Measurements from ENCODE around the gene BTRC.

Gene BTRC

DNA sequence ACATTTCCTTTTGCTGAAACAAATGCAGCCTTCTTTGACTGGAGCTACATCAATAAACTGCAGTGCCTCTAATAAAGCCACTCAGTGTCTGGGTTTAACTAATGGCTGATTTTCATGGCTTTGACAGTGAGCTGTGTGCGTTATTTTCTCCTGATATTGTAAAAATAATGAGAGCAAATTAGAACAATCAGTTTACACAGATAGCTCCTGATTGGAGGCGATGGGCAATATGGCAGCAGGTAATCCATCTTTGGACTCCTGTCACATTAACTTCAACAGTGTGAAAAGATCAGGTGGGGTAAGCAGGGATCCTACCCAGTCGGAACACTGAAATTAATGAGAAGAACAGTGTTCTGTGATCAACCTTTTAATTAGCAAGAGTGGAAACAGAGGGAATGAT lies 133.4 kb downstream of the BTRC start:
- no peak for TF ChIP-seq ZNF565 (CRISPR knock-in tag; conservative IDR thresholded peaks at IDR 0.05; ENCODE audit: low read depth)
- TF ChIP-seq TOX (CRISPR knock-in tag; IDR thresholded peaks at IDR 0.05; ENCODE audit: borderline replicate concordance) = no peak
- no peak for TF ChIP-seq BACH2 (CRISPR knock-in tag; IDR thresholded peaks at IDR 0.05; ENCODE audit: borderline replicate concordance)
- no peak for TF ChIP-seq OSR1 (CRISPR knock-in tag; IDR thresholded peaks at IDR 0.05)
- no peak for TF ChIP-seq ZFP30 (CRISPR knock-in tag; IDR thresholded peaks at IDR 0.05)
- TF ChIP-seq PPARA (CRISPR knock-in tag; IDR thresholded peaks at IDR 0.05; ENCODE audit: borderline replicate concordance) = no peak
- no peak for TF ChIP-seq RARB (CRISPR knock-in tag; IDR thresholded peaks at IDR 0.05)
- TF ChIP-seq ZFP3 (CRISPR knock-in tag; IDR thresholded peaks at IDR 0.05) = no peak
- no peak for TF ChIP-seq SNAI2 (CRISPR knock-in tag; IDR thresholded peaks at IDR 0.05)
- no peak for TF ChIP-seq PATZ1 (CRISPR knock-in tag; IDR thresholded peaks at IDR 0.05; ENCODE audit: borderline replicate concordance)
- TF ChIP-seq, protein P1, sequence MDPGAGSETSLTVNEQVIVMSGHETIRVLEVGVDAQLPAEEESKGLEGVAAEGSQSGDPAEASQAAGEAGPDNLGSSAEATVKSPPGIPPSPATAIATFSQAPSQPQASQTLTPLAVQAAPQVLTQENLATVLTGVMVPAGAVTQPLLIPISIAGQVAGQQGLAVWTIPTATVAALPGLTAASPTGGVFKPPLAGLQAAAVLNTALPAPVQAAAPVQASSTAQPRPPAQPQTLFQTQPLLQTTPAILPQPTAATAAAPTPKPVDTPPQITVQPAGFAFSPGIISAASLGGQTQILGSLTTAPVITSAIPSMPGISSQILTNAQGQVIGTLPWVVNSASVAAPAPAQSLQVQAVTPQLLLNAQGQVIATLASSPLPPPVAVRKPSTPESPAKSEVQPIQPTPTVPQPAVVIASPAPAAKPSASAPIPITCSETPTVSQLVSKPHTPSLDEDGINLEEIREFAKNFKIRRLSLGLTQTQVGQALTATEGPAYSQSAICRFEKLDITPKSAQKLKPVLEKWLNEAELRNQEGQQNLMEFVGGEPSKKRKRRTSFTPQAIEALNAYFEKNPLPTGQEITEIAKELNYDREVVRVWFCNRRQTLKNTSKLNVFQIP (CRISPR knock-in tag; IDR thresholded peaks at IDR 0.05; ENCODE audit: borderline replicate concordance, low read depth) = no peak
- no peak for TF ChIP-seq ZNF8 (CRISPR knock-in tag; IDR thresholded peaks at IDR 0.05)
- no peak for TF ChIP-seq ZNF70 (CRISPR knock-in tag; IDR thresholded peaks at IDR 0.05)
- TF ChIP-seq ISL1 (CRISPR knock-in tag; IDR thresholded peaks at IDR 0.05) = no peak
- TF ChIP-seq, protein P2, sequence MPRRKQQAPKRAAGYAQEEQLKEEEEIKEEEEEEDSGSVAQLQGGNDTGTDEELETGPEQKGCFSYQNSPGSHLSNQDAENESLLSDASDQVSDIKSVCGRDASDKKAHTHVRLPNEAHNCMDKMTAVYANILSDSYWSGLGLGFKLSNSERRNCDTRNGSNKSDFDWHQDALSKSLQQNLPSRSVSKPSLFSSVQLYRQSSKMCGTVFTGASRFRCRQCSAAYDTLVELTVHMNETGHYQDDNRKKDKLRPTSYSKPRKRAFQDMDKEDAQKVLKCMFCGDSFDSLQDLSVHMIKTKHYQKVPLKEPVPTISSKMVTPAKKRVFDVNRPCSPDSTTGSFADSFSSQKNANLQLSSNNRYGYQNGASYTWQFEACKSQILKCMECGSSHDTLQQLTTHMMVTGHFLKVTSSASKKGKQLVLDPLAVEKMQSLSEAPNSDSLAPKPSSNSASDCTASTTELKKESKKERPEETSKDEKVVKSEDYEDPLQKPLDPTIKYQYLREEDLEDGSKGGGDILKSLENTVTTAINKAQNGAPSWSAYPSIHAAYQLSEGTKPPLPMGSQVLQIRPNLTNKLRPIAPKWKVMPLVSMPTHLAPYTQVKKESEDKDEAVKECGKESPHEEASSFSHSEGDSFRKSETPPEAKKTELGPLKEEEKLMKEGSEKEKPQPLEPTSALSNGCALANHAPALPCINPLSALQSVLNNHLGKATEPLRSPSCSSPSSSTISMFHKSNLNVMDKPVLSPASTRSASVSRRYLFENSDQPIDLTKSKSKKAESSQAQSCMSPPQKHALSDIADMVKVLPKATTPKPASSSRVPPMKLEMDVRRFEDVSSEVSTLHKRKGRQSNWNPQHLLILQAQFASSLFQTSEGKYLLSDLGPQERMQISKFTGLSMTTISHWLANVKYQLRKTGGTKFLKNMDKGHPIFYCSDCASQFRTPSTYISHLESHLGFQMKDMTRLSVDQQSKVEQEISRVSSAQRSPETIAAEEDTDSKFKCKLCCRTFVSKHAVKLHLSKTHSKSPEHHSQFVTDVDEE (CRISPR knock-in tag; IDR thresholded peaks at IDR 0.05) = no peak
- no peak for TF ChIP-seq TCF4 (CRISPR knock-in tag; IDR thresholded peaks at IDR 0.05; ENCODE audit: borderline replicate concordance)
- TF ChIP-seq ARNTL (CRISPR knock-in tag; IDR thresholded peaks at IDR 0.05; ENCODE audit: borderline replicate concordance, low read depth) = no peak
- TF ChIP-seq CSRNP3 (CRISPR knock-in tag; IDR thresholded peaks at IDR 0.05) = no peak
- no peak for ATAC-seq

DNA sequence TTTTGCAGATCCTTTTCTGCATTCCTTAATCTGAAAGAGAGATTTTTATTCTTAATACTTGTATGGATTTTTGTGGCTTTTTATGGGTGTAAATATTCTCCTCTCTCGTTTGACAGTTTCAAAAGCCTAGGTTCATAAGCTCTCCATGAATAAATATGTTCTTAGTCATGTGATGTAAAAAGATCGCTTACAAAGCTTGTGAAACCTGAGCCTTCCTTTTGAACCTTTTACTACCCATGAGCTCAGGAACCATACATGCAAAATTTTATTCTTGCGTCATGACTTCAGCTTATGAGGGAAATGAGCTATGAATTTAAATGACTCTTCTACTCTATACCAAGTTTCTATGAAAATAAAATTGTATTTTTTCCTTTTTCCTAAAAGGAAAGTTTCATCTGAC lies 135.4 kb downstream of the BTRC start:
- TF ChIP-seq BACH2 (CRISPR knock-in tag; IDR thresholded peaks at IDR 0.05; ENCODE audit: borderline replicate concordance) = no peak
- TF ChIP-seq ZC3H10 (CRISPR knock-in tag; IDR thresholded peaks at IDR 0.05) = no peak
- TF ChIP-seq ZFP3 (CRISPR knock-in tag; IDR thresholded peaks at IDR 0.05) = no peak
- no peak for TF ChIP-seq RARB (CRISPR knock-in tag; IDR thresholded peaks at IDR 0.05)
- no peak for TF ChIP-seq ZNF70 (CRISPR knock-in tag; IDR thresholded peaks at IDR 0.05)
- no peak for TF ChIP-seq OSR1 (CRISPR knock-in tag; IDR thresholded peaks at IDR 0.05)
- no peak for TF ChIP-seq ZNF8 (CRISPR knock-in tag; IDR thresholded peaks at IDR 0.05)
- ATAC-seq = no peak

GRCh38 chr10:101490026-101490425 lies 136.1 kb downstream of the BTRC start:
- ATAC-seq = no peak
- no peak for TF ChIP-seq PATZ1 (CRISPR knock-in tag; IDR thresholded peaks at IDR 0.05; ENCODE audit: borderline replicate concordance)
- TF ChIP-seq TOX (CRISPR knock-in tag; IDR thresholded peaks at IDR 0.05; ENCODE audit: borderline replicate concordance) = no peak
- no peak for TF ChIP-seq ISL1 (CRISPR knock-in tag; IDR thresholded peaks at IDR 0.05)
- no peak for TF ChIP-seq TCF4 (CRISPR knock-in tag; IDR thresholded peaks at IDR 0.05; ENCODE audit: borderline replicate concordance)
- TF ChIP-seq ESRRG (CRISPR knock-in tag; IDR thresholded peaks at IDR 0.05) = no peak
- no peak for TF ChIP-seq ZC3H10 (CRISPR knock-in tag; IDR thresholded peaks at IDR 0.05)
- TF ChIP-seq, protein P2 (CRISPR knock-in tag; IDR thresholded peaks at IDR 0.05) = no peak
- TF ChIP-seq CREB5 (CRISPR knock-in tag; IDR thresholded peaks at IDR 0.05; ENCODE audit: low read depth) = no peak
- TF ChIP-seq CSDC2 (CRISPR knock-in tag; IDR thresholded peaks at IDR 0.05) = no peak
- no peak for TF ChIP-seq PPARA (CRISPR knock-in tag; IDR thresholded peaks at IDR 0.05; ENCODE audit: borderline replicate concordance)
- no peak for TF ChIP-seq ZNF8 (CRISPR knock-in tag; IDR thresholded peaks at IDR 0.05)
